ENCODE results near the gene DHRSX.

DNA sequence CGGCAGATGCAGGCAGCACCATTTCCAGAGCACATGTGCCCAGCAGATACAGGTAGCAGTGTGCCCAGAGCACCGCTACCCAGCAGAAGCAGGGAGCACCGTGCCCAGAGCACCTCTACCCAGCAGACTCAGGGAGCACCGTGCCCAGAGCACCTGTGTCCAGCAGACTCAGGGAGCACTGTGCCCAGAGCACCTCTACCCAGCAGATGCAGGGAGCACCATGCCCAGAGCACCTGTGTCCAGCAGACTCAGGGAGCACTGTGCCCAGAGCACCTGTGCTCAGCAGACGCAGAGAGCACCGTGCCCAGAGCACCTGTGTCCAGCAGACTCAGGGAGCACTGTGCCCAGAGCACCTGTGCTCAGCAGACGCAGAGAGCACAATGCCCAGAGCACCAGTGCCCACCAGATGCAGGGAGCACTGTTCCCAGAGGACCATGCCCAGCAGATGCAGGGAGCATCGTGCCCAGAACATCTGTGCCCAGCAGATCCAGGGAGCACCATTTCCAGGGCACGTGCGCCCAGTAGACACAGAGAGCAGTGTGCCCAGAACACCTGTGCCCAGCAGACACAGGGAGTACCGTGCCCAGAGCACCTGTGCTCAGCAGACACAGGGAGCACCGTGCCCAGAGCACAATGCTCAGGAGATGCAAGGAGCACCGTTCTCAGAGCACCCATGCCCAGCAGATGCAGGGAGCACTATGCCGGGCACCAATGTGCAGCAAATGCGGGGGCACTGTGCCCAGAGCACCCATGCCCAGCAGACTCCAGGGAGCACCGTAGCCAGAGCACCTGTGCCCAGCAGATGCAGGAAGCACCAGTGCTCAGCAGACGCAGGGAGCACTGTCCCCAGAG, 236.4 kb downstream of the DHRSX start:
- TF ChIP-seq, protein P1, sequence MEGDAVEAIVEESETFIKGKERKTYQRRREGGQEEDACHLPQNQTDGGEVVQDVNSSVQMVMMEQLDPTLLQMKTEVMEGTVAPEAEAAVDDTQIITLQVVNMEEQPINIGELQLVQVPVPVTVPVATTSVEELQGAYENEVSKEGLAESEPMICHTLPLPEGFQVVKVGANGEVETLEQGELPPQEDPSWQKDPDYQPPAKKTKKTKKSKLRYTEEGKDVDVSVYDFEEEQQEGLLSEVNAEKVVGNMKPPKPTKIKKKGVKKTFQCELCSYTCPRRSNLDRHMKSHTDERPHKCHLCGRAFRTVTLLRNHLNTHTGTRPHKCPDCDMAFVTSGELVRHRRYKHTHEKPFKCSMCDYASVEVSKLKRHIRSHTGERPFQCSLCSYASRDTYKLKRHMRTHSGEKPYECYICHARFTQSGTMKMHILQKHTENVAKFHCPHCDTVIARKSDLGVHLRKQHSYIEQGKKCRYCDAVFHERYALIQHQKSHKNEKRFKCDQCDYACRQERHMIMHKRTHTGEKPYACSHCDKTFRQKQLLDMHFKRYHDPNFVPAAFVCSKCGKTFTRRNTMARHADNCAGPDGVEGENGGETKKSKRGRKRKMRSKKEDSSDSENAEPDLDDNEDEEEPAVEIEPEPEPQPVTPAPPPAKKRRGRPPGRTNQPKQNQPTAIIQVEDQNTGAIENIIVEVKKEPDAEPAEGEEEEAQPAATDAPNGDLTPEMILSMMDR (conservative IDR thresholded peaks at IDR 0.05): no peak
- TF ChIP-seq ZFX (IDR thresholded peaks at IDR 0.05): no peak

Measured in C4-2B (cell line).